Spleen (tissue), 7 donors: ENCODE measurements around the gene MGMT.

ENCODE experiments used
- POLR2A ChIP-seq, 3 donors: fragments of 450-650 bp; IDR thresholded peaks; one replicate each; pipeline ENCODE4 v1.5.1; 2017; ENCODE audit warnings: antibody characterized with exemption in 3 of 3, mild to moderate bottlenecking in 1 of 3
- POLR2AphosphoS5 ChIP-seq, 3 donors: sonication (generic); formaldehyde crosslinking; IDR thresholded peaks; one replicate each; pipeline ENCODE4 v1.5.1; 2017; ENCODE audit warnings: antibody characterized with exemption in 3 of 3
- TF ChIP-seq, protein P1 (sequence below), 11 experiments: fragments of 200-600 bp in 7 of 11; fragments of 450-650 bp in 4 of 11; sonication (generic) in 4 of 11; IDR thresholded peaks in 8 of 11; conservative IDR thresholded peaks in 3 of 11; 1 replicate in 7 of 11; 2 replicates in 4 of 11; pipeline versions ENCODE4 v1.4.0 to v1.8.0; 2016 to 2021; ENCODE audit warnings: antibody characterized with exemption in 11 of 11, inconsistent platforms in 4 of 11, mild to moderate bottlenecking in 1 of 11
- donor health status: DM: no; HTN: no; CAD: no; lungs with moderate emphysema.
- donor health status: DM: no; HTN: no; CAD: no.
- donor health status: DM: no; HTN: no; CAD: no.

DNA sequence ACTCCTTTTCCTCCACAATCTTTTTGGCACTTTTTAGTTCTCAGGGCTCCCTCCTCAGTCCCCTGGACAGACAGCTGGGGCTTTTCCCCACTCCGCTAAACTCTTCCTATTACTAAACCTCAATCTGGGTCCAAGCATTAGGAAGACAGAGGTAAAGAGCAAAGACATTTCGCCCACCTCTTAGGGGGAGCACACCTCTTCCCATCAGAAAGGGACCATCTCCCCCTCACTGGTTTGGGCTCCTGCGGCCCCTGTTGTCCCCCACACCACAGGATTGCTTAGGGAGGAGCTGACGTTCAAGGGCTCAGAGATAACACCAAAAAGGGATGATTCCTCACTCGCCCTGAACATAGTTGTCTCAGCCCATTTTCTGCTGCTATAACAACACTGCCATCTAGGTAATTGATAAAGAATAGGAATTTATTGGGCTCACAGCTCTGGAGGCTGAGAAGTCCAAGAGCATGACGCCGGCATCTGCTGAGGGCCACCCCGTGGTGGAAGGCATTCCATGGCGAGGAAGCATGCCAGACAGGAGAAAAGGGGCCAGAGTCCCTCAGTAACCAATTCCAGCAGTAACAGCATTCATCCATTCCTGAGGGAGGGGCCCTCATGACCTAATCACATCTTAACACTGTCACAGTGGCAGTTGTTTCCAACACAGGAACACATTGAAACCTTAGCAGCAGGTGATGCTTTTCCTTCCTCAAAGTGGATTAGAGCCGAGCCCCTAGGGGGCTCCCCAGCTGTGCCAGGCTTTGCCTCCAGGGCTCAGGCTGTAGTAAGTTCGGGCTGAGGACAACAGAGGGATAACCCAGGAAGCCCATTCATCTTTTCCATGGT, 287.4 kb downstream of the MGMT start:
- TF ChIP-seq, protein P1, sequence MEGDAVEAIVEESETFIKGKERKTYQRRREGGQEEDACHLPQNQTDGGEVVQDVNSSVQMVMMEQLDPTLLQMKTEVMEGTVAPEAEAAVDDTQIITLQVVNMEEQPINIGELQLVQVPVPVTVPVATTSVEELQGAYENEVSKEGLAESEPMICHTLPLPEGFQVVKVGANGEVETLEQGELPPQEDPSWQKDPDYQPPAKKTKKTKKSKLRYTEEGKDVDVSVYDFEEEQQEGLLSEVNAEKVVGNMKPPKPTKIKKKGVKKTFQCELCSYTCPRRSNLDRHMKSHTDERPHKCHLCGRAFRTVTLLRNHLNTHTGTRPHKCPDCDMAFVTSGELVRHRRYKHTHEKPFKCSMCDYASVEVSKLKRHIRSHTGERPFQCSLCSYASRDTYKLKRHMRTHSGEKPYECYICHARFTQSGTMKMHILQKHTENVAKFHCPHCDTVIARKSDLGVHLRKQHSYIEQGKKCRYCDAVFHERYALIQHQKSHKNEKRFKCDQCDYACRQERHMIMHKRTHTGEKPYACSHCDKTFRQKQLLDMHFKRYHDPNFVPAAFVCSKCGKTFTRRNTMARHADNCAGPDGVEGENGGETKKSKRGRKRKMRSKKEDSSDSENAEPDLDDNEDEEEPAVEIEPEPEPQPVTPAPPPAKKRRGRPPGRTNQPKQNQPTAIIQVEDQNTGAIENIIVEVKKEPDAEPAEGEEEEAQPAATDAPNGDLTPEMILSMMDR (IDR thresholded peaks at IDR 0.05 in 8 of 11, conservative IDR thresholded peaks at IDR 0.05 in 3 of 11) = no peak
- no peak for TF ChIP-seq POLR2A (IDR thresholded peaks at IDR 0.05)
- TF ChIP-seq POLR2AphosphoS5 (IDR thresholded peaks at IDR 0.05) = no peak
